Upper lobe of right lung (tissue), 1 donor: ENCODE measurements around the gene ADAMTS12. TPM values are rescaled to one million over a fixed set of nuclear protein-coding genes. Genes with fewer than 3 reads are reported as not detected.

Experiments
- ATAC-seq: fragments of 200-7000 bp; cut with Tn5 transposase; one replicate; pipeline ENCODE4 v1.9.1; 2020; ENCODE audit warnings: mild to moderate bottlenecking, moderate library complexity
- DNase-seq: peaks from one replicate; pipeline ENCODE4 v3.0.0-alpha.2; 2020
- H3K27ac ChIP-seq: fragments of 200-600 bp; one replicate; pipeline ENCODE4 v1.8.0; 2022
- H3K27me3 ChIP-seq: fragments of 200-600 bp; one replicate; pipeline ENCODE4 v1.8.0; 2022; ENCODE audit warnings: mild to moderate bottlenecking
- H3K36me3 ChIP-seq: fragments of 200-600 bp; one replicate; pipeline ENCODE4 v1.8.0; 2022
- H3K4me1 ChIP-seq: fragments of 200-600 bp; one replicate; pipeline ENCODE4 v1.8.0; 2022
- H3K4me3 ChIP-seq: fragments of 200-600 bp; one replicate; pipeline ENCODE4 v1.8.0; 2022; ENCODE audit warnings: mild to moderate bottlenecking
- H3K9me3 ChIP-seq: fragments of 200-600 bp; one replicate; pipeline ENCODE4 v1.8.0; 2022
- intact Hi-C: fragments of 100-400 bp; cut with DNase I; formaldehyde crosslinking; loops from one replicate; pipeline ENCODE4 v1.11.0; 2022
- total RNA-seq: library from RNA; stranded (reverse); fragmentation: NEBNext Ultra II Directional; extraction: Animal tissue kit (Norgen Biotek cat#: 25700); gene quantifications from one replicate; pipeline ENCODE4 v1.2.1, GENCODE V29; 2021
- TF ChIP-seq, protein P1 (sequence below): fragments of 200-600 bp; IDR thresholded peaks from one replicate; pipeline ENCODE4 v1.8.0; 2022; ENCODE audit warnings: antibody characterized with exemption
- donor health status: DM: no; HTN: yes; CAD: no; lungs with severe emphysema.

ADAMTS12 gene
- total RNA-seq, 1 donor from 2014 or later: 11.2 TPM

DNA sequence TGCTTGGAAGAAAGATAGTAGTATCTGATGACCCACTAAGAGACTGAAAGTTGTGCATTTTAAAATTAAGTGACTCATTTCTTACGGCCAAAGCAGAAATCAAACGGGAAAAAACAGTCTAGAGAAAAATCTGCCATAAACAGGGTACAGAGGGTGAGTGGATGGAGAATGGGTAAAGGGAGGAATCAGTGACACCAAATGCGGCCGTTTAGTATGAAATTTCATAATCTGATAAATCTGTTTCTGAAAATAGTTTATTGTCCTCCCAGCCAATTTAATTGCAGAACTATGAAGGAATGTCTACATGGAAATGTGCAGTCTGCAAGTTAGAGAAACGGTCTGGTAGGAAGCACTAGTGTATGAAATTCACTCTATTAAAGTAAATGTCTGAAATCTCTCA, 39.5 kb downstream of the ADAMTS12 start:
- Histone ChIP-seq H3K27ac (no peak overlapping the region), H3K4me3 (no peak overlapping the region), H3K27me3 (no peaks in the 10 kb centered on the region), H3K4me1 (peaks cover 3% of the 10 kb centered on the region), H3K36me3 (no peaks in the 10 kb centered on the region), H3K9me3 (no peaks in the 10 kb centered on the region)
- no peak for ATAC-seq
- TF ChIP-seq, protein P1, sequence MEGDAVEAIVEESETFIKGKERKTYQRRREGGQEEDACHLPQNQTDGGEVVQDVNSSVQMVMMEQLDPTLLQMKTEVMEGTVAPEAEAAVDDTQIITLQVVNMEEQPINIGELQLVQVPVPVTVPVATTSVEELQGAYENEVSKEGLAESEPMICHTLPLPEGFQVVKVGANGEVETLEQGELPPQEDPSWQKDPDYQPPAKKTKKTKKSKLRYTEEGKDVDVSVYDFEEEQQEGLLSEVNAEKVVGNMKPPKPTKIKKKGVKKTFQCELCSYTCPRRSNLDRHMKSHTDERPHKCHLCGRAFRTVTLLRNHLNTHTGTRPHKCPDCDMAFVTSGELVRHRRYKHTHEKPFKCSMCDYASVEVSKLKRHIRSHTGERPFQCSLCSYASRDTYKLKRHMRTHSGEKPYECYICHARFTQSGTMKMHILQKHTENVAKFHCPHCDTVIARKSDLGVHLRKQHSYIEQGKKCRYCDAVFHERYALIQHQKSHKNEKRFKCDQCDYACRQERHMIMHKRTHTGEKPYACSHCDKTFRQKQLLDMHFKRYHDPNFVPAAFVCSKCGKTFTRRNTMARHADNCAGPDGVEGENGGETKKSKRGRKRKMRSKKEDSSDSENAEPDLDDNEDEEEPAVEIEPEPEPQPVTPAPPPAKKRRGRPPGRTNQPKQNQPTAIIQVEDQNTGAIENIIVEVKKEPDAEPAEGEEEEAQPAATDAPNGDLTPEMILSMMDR: no peak
- no peak for DNase-seq
- intact Hi-C loops: no loop called here

DNA sequence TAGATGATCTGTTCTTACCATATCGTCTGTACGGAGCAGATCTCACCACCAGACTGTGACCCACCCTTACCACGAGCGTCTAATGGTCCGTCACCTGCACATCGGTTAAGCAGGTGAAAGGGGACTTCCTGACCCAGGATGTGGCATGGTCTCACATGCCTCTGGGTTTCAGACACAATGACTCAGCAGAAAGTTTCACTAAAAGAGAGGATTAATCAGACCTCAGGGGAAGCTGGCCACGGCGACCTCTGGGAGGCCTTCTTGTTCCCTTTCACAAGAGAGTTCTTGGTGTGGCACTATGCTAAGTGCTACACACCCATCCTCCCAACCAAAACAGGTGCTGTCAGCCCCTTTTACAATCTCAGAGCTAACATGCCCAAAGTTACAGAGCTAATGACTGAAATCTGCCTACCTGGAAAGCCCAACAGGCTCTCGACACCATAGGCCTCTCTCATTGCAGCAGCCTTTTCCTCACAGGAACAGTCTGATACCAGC, 41.6 kb downstream of the ADAMTS12 start:
- no peak overlapping the region for H3K27ac ChIP-seq
- TF ChIP-seq, protein P1: no peak
- ATAC-seq: no peak

DNA sequence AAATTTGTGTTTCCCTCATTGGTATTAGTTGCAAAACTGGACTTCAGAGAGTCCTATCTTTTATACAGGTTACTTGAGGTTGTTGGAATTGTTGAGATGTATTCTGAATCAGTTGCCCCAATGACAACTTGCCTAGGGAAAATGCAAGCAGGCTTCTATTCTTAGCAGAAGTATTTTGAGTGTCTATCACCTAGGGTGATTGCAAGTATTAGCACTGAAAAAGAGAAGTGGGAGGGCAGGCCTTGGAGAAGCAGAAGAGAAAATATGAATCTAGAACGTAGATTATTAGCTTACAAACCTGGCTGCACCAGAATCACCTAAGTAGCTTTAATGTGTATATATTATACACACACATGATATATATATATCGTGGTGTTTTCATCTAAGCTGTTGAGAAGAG, 43.2 kb downstream of the ADAMTS12 start:
- ATAC-seq (no peak), DNase-seq (no peak)
- no peaks in the 10 kb centered on the region for H3K9me3 ChIP-seq
- H3K4me1 ChIP-seq: peaks cover 3% of the 10 kb centered on the region
- no peak overlapping the region for H3K27ac ChIP-seq
- no peaks in the 10 kb centered on the region for H3K27me3 ChIP-seq
- TF ChIP-seq, protein P1: no peak
- intact Hi-C loops: no loop called here
- no peak overlapping the region for H3K4me3 ChIP-seq
- H3K36me3 ChIP-seq: no peaks in the 10 kb centered on the region

More for the DNA sequence above, 41.6 kb downstream of the ADAMTS12 start:
- no peak for DNase-seq
- peaks cover 6% of the 10 kb centered on the region for H3K4me1 ChIP-seq
- H3K27me3 ChIP-seq: no peaks in the 10 kb centered on the region
- no peaks in the 10 kb centered on the region for H3K9me3 ChIP-seq
- intact Hi-C loops: no loop called here
- H3K4me3 ChIP-seq: no peak overlapping the region
- H3K36me3 ChIP-seq: no peaks in the 10 kb centered on the region

DNA sequence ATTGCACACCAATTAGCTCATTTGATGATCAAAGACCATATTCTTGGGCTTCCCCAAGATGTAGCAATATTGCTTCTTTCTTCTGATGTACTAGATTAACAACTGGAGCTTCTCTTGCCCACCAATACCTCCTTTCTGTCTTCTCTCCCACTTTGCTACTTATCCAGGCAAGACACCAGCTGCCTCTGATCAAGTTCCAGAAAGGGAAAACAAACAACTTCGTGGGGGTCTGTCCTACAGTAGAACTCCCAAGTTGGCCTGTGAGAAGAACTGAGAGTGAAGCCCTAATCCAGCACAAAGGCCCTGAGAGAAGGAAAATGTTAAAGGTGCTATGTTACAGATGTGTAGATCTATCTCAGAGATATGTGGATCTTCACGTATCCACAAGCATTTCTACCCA, 44.9 kb downstream of the ADAMTS12 start:
- H3K9me3 ChIP-seq: no peaks in the 10 kb centered on the region
- intact Hi-C loops: no loop called here
- H3K27ac ChIP-seq: no peak overlapping the region
- ATAC-seq (no peak), DNase-seq (no peak)
- no peaks in the 10 kb centered on the region for H3K36me3 ChIP-seq
- H3K4me3 ChIP-seq: no peak overlapping the region
- no peaks in the 10 kb centered on the region for H3K27me3 ChIP-seq
- TF ChIP-seq, protein P1: no peak
- peaks cover 3% of the 10 kb centered on the region for H3K4me1 ChIP-seq

DNA sequence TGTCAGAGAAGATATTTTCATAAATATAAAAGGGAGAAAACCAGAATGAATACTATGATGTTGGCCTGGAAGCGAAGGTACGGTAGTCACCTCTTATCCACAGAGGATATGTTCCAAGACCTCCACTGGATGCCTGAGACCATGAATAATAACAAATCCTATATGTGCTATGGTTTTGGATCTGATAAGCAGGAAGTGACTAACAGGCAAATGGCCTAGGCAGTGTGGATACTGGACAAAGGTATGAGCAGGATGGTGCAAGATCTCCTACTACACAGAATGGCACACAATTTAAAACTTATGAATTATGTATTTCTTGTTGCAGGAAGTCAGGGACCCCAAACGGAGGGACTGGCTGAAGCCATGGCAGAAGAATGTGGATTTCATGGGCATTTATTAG, 48.2 kb downstream of the ADAMTS12 start:
- Histone ChIP-seq H3K4me3 (no peak overlapping the region), H3K9me3 (no peaks in the 10 kb centered on the region), H3K27me3 (no peaks in the 10 kb centered on the region), H3K36me3 (no peaks in the 10 kb centered on the region), H3K4me1 (peaks cover 8% of the 10 kb centered on the region), H3K27ac (no peak overlapping the region)
- no peak for ATAC-seq
- intact Hi-C loops: no loop called here
- TF ChIP-seq, protein P1: no peak
- no peak for DNase-seq

DNA sequence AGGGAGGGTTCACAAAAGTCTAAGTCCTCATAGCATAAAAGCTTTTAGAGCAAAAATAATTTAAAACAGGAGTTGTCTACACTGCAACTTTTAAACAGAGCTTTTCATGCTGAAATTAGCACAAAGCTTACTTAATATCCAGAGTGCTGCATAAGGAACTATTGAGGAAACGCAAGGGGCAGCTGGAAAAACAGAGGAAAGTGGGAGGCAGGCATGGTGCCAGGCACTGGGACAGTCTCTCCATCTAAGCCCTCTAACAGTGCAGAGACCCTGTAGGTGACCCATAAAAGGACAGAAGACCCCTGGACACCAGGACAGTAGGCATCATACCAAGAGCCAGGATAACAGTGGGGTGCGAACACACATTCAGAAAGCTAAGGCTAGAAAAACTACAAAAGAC, 49.3 kb downstream of the ADAMTS12 start:
- no peaks in the 10 kb centered on the region for H3K36me3 ChIP-seq
- intact Hi-C loops: no loop called here
- H3K27ac ChIP-seq: no peak overlapping the region
- no peaks in the 10 kb centered on the region for H3K27me3 ChIP-seq
- TF ChIP-seq, protein P1: no peak
- H3K4me3 ChIP-seq: no peak overlapping the region
- H3K4me1 ChIP-seq: peaks cover 8% of the 10 kb centered on the region
- no peak for ATAC-seq
- DNase-seq: no peak
- no peaks in the 10 kb centered on the region for H3K9me3 ChIP-seq
